ENCODE results near the gene KIF22. TPM values are rescaled to one million over a fixed set of nuclear protein-coding genes. Genes with fewer than 3 reads are reported as not detected.
"Not testable (repeated sequence)": the region's sequence is repeated elsewhere in the genome, so short reads cannot be mapped to it uniquely, and the experiment has no call there.

KIF22 gene
- total and polyA plus RNA-seq, 9 of the 15 experiments (the other 6 are each of a cell fraction or from before 2014, with no cell fraction given), result 8.7 to 232 (median 131) TPM

GRCh38 chr16:29783094-29783953 lies 7.2 kb upstream of the KIF22 start (continued):
- TF ChIP-seq HSF4 (CRISPR knock-in tag; IDR thresholded peaks at IDR 0.05; ENCODE audit: borderline replicate concordance) (peak; percentile 60; the same call in 1 of the 2 replicates), ZNF395 (CRISPR knock-in tag; IDR thresholded peaks at IDR 0.05) (peak; percentile 98), ZKSCAN8 (CRISPR knock-in tag; IDR thresholded peaks at IDR 0.05) (peak; percentile 84; the same call in 1 of the 2 replicates), ZNF239 (CRISPR knock-in tag; IDR thresholded peaks at IDR 0.05) (peak; percentile 87), NCOR1 (IDR thresholded peaks at IDR 0.05) (0 out of 2 replicates have a peak, but pooled peaks have one; percentile 8), PTRF (tag; IDR thresholded peaks at IDR 0.05) (peak; percentile 97), ZFP1 (CRISPR knock-in tag; IDR thresholded peaks at IDR 0.05) (peak; percentile 67; the same call in 1 of the 2 replicates), TEAD1 (CRISPR knock-in tag; IDR thresholded peaks at IDR 0.05) (peak in 1 of 2 experiments; percentile 93; a peak in 2 of 4 replicates), CXXC5 (CRISPR knock-in tag; IDR thresholded peaks at IDR 0.05) (peak; percentile 70), TCFL5 (CRISPR knock-in tag; conservative IDR thresholded peaks at IDR 0.05) (peak; percentile 83), TEAD2 (tag; IDR thresholded peaks at IDR 0.05) (peak; percentile 82; the same call in 1 of the 2 replicates), ZFX (CRISPR knock-in tag; IDR thresholded peaks at IDR 0.05) (peak; percentile 42; the same call in 1 of the 2 replicates), E2F3 (CRISPR knock-in tag; IDR thresholded peaks at IDR 0.05) (peak; percentile 77; the same call in 1 of the 2 replicates), NBN (IDR thresholded peaks at IDR 0.05; ENCODE audit: low read depth) (0 out of 2 replicates have a peak, but pooled peaks have one; percentile 28), CEBPG (tag; conservative IDR thresholded peaks at IDR 0.05 in 1 of 2, IDR thresholded peaks at IDR 0.05 in 1 of 2) (0 out of 4 replicates have a peak, but pooled peaks of 1 of the 2 experiments have one; percentile 16), HIVEP1 (CRISPR knock-in tag; IDR thresholded peaks at IDR 0.05) (peak; percentile 85; the same call in 1 of the 2 replicates), IFI16 (CRISPR knock-in tag; IDR thresholded peaks at IDR 0.05) (0 out of 2 replicates have a peak, but pooled peaks have one; percentile 11), CBFA2T2 (conservative IDR thresholded peaks at IDR 0.05) (peak; percentile 26; the same call in 1 of the 2 replicates), ZNF707 (CRISPR knock-in tag; conservative IDR thresholded peaks at IDR 0.05) (peak; percentile 70), ZNF165 (CRISPR knock-in tag; IDR thresholded peaks at IDR 0.05; ENCODE audit: borderline replicate concordance) (peak; percentile 65; the same call in 1 of the 2 replicates), NFE2L1 (tag; IDR thresholded peaks at IDR 0.05; ENCODE audit: borderline replicate concordance, low read depth) (peak; percentile 73)
- TF ChIP-seq, protein P1, sequence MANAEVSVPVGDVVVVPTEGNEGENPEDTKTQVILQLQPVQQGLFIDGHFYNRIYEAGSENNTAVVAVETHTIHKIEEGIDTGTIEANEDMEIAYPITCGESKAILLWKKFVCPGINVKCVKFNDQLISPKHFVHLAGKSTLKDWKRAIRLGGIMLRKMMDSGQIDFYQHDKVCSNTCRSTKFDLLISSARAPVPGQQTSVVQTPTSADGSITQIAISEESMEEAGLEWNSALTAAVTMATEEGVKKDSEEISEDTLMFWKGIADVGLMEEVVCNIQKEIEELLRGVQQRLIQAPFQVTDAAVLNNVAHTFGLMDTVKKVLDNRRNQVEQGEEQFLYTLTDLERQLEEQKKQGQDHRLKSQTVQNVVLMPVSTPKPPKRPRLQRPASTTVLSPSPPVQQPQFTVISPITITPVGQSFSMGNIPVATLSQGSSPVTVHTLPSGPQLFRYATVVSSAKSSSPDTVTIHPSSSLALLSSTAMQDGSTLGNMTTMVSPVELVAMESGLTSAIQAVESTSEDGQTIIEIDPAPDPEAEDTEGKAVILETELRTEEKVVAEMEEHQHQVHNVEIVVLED (CRISPR knock-in tag; IDR thresholded peaks at IDR 0.05), result peak; percentile 79
- TF ChIP-seq, protein P2, sequence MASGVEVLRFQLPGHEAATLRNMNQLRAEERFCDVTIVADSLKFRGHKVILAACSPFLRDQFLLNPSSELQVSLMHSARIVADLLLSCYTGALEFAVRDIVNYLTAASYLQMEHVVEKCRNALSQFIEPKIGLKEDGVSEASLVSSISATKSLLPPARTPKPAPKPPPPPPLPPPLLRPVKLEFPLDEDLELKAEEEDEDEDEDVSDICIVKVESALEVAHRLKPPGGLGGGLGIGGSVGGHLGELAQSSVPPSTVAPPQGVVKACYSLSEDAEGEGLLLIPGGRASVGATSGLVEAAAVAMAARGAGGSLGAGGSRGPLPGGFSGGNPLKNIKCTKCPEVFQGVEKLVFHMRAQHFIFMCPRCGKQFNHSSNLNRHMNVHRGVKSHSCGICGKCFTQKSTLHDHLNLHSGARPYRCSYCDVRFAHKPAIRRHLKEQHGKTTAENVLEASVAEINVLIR (CRISPR knock-in tag; IDR thresholded peaks at IDR 0.05), result peak; percentile 20; the same call in 1 of the 2 replicates
- TF ChIP-seq CEBPG (CRISPR knock-in tag; IDR thresholded peaks at IDR 0.05), result not testable (repeated sequence)

Data from K562 (cell line).